Measurements from ENCODE around the gene SP100. TPM values are rescaled to one million over a fixed set of nuclear protein-coding genes. Genes with fewer than 3 reads are reported as not detected.
A peak's percentile ranks its signal among the peaks of the same experiment; 100 is the strongest.
"Not testable (repeated sequence)": the region's sequence is repeated elsewhere in the genome, so short reads cannot be mapped to it uniquely, and the experiment has no call there.

The SP100 gene
- 16.4 and 26.6 TPM in 2 replicates for total RNA-seq

GRCh38 chr2:230416061-230416721 lies at the start of gene SP100:
TSS of gene SP100 (plus strand) at chr2:230416201. CDS start at chr2:230416297, 96 bp downstream.
- DNase-seq (ENCODE audit: low read depth) (peak; percentile 64), FAIRE-seq (no peak)
- Histone ChIP-seq H3K27me3 (ENCODE audit: control insufficient read depth, insufficient read depth, low read length) (no peaks in the 10 kb centered on the region), H3K36me3 (ENCODE audit: control insufficient read depth, insufficient read depth, low read length) (no peaks in the 10 kb centered on the region), H3K4me3 (ENCODE audit: low read depth, low read length) (peak within 1 kb of the TSS; percentile 48)
- no peak for TF ChIP-seq CTCF (IDR thresholded peaks at IDR 0.05; ENCODE audit: insufficient read depth, low read length, severe bottlenecking)

- no peak for TF ChIP-seq CTCF (IDR thresholded peaks at IDR 0.05; ENCODE audit: insufficient read depth, low read length, severe bottlenecking)
- Histone ChIP-seq H3K27me3 (ENCODE audit: control insufficient read depth, insufficient read depth, low read length) (no peaks in the 10 kb centered on the region), H3K4me3 (ENCODE audit: low read depth, low read length) (no peak overlapping the region), H3K36me3 (ENCODE audit: control insufficient read depth, insufficient read depth, low read length) (no peaks in the 10 kb centered on the region)
- DNase-seq (ENCODE audit: low read depth) (no peak), FAIRE-seq (peak; percentile 58)
These were observed 33.9 kb upstream of the SP100 start for GRCh38 chr2:230382108-230382507.

GRCh38 chr2:230383453-230383852 lies 32.5 kb upstream of the SP100 start:
- Histone ChIP-seq H3K36me3 (ENCODE audit: control insufficient read depth, insufficient read depth, low read length) (no peaks in the 10 kb centered on the region), H3K27me3 (ENCODE audit: control insufficient read depth, insufficient read depth, low read length) (no peaks in the 10 kb centered on the region), H3K4me3 (ENCODE audit: low read depth, low read length) (no peak overlapping the region)
- no peak for TF ChIP-seq CTCF (IDR thresholded peaks at IDR 0.05; ENCODE audit: insufficient read depth, low read length, severe bottlenecking)
- peak; percentile 47 for FAIRE-seq
- no peak for DNase-seq (ENCODE audit: low read depth)

- no peak for TF ChIP-seq CTCF (IDR thresholded peaks at IDR 0.05; ENCODE audit: insufficient read depth, low read length, severe bottlenecking)
- H3K36me3 ChIP-seq (ENCODE audit: control insufficient read depth, insufficient read depth, low read length), result peaks cover 3% of the 10 kb centered on the region
- no peaks in the 10 kb centered on the region for H3K27me3 ChIP-seq (ENCODE audit: control insufficient read depth, insufficient read depth, low read length)
- no peak overlapping the region for H3K4me3 ChIP-seq (ENCODE audit: low read depth, low read length)
- no peak for DNase-seq (ENCODE audit: low read depth)
- no peak for FAIRE-seq
These were observed 31.0 kb upstream of the SP100 start for GRCh38 chr2:230384986-230385385.

- Histone ChIP-seq H3K36me3 (ENCODE audit: control insufficient read depth, insufficient read depth, low read length) (no peaks in the 10 kb centered on the region), H3K27me3 (ENCODE audit: control insufficient read depth, insufficient read depth, low read length) (no peaks in the 10 kb centered on the region), H3K4me3 (ENCODE audit: low read depth, low read length) (no peak overlapping the region)
- DNase-seq (ENCODE audit: low read depth) (no peak), FAIRE-seq (no peak)
- TF ChIP-seq CTCF (IDR thresholded peaks at IDR 0.05; ENCODE audit: insufficient read depth, low read length, severe bottlenecking), result no peak
These were observed 21.7 kb upstream of the SP100 start for GRCh38 chr2:230394301-230394700.

GRCh38 chr2:230398698-230399097 lies 17.3 kb upstream of the SP100 start:
- H3K4me3 ChIP-seq (ENCODE audit: low read depth, low read length); DNase-seq (ENCODE audit: low read depth); H3K36me3 ChIP-seq (ENCODE audit: control insufficient read depth, insufficient read depth, low read length); H3K27me3 ChIP-seq (ENCODE audit: control insufficient read depth, insufficient read depth, low read length); FAIRE-seq: not testable (repeated sequence)
